Measurements from ENCODE around the gene TMPRSS13. TPM values are rescaled to one million over a fixed set of nuclear protein-coding genes. Genes with fewer than 3 reads are reported as not detected.

The TMPRSS13 gene
- total and polyA plus RNA-seq, 2 donors from 2014 or later = 1.2 to 1.9 TPM

DNA sequence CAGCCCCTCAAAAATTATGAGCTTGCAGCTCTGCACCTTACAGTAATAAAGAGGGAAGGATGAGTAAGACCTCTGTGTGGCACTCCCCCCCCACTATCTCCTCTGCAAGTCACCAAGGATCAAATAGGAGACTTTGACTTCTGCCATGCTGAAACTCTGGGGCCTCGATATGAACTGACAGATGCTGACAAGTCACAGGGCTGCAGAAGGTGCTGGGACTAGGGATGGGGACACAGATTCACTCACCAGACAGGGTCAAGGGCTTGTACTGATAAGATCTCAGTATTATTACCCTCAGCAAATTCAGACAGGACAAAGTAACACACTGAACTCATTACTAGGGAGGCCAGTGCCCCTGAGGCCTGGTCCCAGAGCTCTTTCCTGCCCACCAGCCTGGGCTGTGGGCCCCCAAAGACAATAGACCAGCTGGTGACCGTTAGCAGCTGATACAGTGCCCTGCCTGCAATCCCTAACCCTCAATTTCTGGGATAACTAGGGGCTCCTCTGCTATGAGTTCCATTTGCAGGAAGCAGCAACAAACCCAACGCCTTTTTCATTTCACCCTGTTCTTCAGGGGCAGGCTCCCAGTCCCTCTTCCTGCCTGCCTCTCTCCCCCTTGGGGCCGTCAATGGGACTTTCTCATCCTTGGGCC lies 20.1 kb downstream of the TMPRSS13 start:
- Histone ChIP-seq H3K4me1 (ENCODE audit: control insufficient read depth in 2 of 3, insufficient read depth in 2 of 3, low read depth in 1 of 3, low read length in 3 of 3) (peaks cover 0 to 5% (median 4%) of the 10 kb centered on the region in 3 donors), H3K9me3 (ENCODE audit: control insufficient read depth in 2 of 3, insufficient read depth in 1 of 3, low read length in 3 of 3) (no peaks in the 10 kb centered on the region), H3K27ac (ENCODE audit: low read depth in 2 of 2, low read length in 2 of 2) (no peak overlapping the region), H3K9ac (ENCODE audit: low read length in 3 of 3) (no peak overlapping the region), H3K27me3 (ENCODE audit: control insufficient read depth, insufficient read depth, low read length) (no peaks in the 10 kb centered on the region), H3K36me3 (ENCODE audit: control insufficient read depth in 2 of 3, insufficient read depth in 3 of 3, low read length in 3 of 3) (no peaks in the 10 kb centered on the region), H3K4me3 (ENCODE audit: low read length in 3 of 3) (no peak overlapping the region)
- TF ChIP-seq, protein P1, sequence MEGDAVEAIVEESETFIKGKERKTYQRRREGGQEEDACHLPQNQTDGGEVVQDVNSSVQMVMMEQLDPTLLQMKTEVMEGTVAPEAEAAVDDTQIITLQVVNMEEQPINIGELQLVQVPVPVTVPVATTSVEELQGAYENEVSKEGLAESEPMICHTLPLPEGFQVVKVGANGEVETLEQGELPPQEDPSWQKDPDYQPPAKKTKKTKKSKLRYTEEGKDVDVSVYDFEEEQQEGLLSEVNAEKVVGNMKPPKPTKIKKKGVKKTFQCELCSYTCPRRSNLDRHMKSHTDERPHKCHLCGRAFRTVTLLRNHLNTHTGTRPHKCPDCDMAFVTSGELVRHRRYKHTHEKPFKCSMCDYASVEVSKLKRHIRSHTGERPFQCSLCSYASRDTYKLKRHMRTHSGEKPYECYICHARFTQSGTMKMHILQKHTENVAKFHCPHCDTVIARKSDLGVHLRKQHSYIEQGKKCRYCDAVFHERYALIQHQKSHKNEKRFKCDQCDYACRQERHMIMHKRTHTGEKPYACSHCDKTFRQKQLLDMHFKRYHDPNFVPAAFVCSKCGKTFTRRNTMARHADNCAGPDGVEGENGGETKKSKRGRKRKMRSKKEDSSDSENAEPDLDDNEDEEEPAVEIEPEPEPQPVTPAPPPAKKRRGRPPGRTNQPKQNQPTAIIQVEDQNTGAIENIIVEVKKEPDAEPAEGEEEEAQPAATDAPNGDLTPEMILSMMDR (IDR thresholded peaks at IDR 0.05; ENCODE audit: borderline replicate concordance, extremely low read depth, insufficient read depth) = no peak
- DNase-seq (peak in 1 of 5 donors; percentile 28), FAIRE-seq (no peak)
- intact Hi-C loops (cut with DNase I) = no loop called here

DNA sequence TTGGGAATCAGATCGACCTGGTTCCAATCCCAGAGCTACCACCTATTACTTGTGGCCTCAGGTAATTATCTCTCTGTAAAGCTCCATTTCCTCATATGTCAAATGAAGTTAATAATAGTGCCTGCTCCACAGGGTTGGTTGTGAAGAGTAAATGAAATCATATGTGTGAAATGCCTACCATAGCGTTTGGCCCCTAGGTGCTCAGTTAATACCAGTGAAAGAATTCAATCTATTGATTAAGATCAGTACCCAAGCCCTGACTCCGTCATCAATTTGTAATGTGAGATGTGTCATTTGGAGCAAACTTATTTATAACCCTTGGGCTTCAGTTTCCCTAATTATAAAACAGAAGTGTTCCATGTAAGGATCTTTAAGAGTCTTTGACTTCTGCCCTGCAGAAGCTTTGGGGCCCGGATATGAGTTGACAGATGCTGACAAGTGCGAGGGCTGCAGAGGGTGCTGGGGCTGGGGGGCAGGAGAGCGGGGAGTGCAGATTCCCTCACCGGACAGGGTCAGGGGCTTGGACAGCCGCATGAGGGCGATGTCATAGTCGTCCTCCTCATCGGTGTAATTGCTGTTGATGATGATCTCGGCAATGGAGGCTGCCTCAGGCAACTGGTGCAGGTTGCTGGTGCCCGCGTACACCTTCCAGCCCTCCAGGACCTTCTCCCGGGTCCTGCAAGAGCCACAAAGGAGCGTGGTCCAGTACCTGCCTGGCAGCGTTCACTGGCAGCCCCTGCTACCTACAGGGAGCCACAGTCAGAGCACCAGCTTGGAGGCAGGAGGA lies 20.9 kb downstream of the TMPRSS13 start:
- H3K27me3 ChIP-seq (ENCODE audit: control insufficient read depth, insufficient read depth, low read length) = no peaks in the 10 kb centered on the region
- H3K9me3 ChIP-seq (ENCODE audit: control insufficient read depth in 2 of 3, insufficient read depth in 1 of 3, low read length in 3 of 3) = no peaks in the 10 kb centered on the region
- FAIRE-seq (no peak), DNase-seq (peak in 1 of 5 donors; percentile 34)
- no peak overlapping the region for H3K27ac ChIP-seq (ENCODE audit: low read depth in 2 of 2, low read length in 2 of 2)
- intact Hi-C loops (cut with DNase I) = no loop called here
- H3K36me3 ChIP-seq (ENCODE audit: control insufficient read depth in 2 of 3, insufficient read depth in 3 of 3, low read length in 3 of 3) = no peaks in the 10 kb centered on the region
- TF ChIP-seq, protein P1 (IDR thresholded peaks at IDR 0.05; ENCODE audit: borderline replicate concordance, extremely low read depth, insufficient read depth) = no peak
- H3K4me3 ChIP-seq (ENCODE audit: low read length in 3 of 3) = no peak overlapping the region
- no peak overlapping the region for H3K9ac ChIP-seq (ENCODE audit: low read length in 3 of 3)
- H3K4me1 ChIP-seq (ENCODE audit: control insufficient read depth in 2 of 3, insufficient read depth in 2 of 3, low read depth in 1 of 3, low read length in 3 of 3) = peaks cover 0 to 5% (median 4%) of the 10 kb centered on the region in 3 donors

DNA sequence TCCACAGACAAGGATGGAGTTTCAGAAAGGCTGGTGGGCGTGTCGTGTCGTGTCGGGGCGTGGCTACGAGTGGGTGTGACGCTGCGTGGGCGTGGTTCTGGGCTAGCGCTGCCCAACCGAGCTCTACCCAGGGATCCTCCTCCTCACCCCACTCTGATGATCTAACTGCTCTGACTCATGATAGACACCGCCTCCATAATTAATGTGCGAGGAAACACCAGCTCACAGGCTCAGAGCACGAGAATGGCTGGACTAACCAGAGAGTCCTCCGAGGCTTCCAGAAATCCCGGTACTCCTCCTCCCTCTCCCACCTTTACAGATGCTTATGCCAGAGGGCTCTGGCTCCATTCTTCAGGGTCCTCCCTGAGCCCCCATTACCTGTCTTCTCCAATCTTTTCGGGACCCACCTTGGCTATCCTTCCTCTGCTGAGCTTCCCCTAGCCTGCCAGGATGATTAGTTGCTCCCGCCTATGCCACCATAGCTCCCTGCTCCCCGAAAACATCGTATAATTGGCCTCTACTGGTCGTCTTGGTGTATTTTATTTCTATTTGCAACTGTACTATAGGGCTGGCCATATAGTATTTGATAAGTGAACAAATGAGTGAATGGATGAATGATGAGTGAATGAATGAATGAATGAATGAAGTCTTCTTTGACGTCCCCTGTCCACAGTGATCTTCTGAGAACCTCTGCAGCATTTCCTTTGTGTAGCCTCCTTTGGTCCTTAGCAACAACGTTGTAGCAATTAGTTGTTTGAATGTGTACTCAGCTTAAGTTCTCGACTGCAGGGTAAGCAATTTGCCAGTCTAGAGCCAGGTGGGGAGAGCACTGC lies 21.7 kb downstream of the TMPRSS13 start:
- Histone ChIP-seq H3K9me3 (ENCODE audit: control insufficient read depth in 2 of 3, insufficient read depth in 1 of 3, low read length in 3 of 3) (no peaks in the 10 kb centered on the region), H3K4me1 (ENCODE audit: control insufficient read depth in 2 of 3, insufficient read depth in 2 of 3, low read depth in 1 of 3, low read length in 3 of 3) (peaks cover 0 to 5% (median 4%) of the 10 kb centered on the region in 3 donors), H3K27me3 (ENCODE audit: control insufficient read depth, insufficient read depth, low read length) (no peaks in the 10 kb centered on the region), H3K27ac (ENCODE audit: low read depth in 2 of 2, low read length in 2 of 2) (no peak overlapping the region), H3K36me3 (ENCODE audit: control insufficient read depth in 2 of 3, insufficient read depth in 3 of 3, low read length in 3 of 3) (no peaks in the 10 kb centered on the region), H3K9ac (ENCODE audit: low read length in 3 of 3) (no peak overlapping the region), H3K4me3 (ENCODE audit: low read length in 3 of 3) (no peak overlapping the region)
- TF ChIP-seq, protein P1 (IDR thresholded peaks at IDR 0.05; ENCODE audit: borderline replicate concordance, extremely low read depth, insufficient read depth) = no peak
- intact Hi-C loops (cut with DNase I) = no loop called here
- no peak for FAIRE-seq
- DNase-seq = peak; percentile 87 to 96 (median 89)

All from kidney (tissue), 14 donors.